Uterus (tissue), 2 donors: ENCODE measurements around the gene KDM4F.

Experiments
- CTCF ChIP-seq, 4 experiments: fragments of 200-600 bp in 2 of 4; fragments of 450-650 bp in 2 of 4; sonication (generic) in 2 of 4; IDR thresholded peaks; one replicate each; pipeline ENCODE4 v1.5.1; 2016 to 2019; ENCODE audit warnings: antibody characterized with exemption in 4 of 4, mild to moderate bottlenecking in 2 of 4, moderate library complexity in 1 of 4
- POLR2A ChIP-seq, 2 donors: fragments of 450-650 bp; IDR thresholded peaks; one replicate each; pipeline ENCODE4 v1.6.1; 2016; ENCODE audit warnings: antibody characterized with exemption in 2 of 2, mild to moderate bottlenecking in 1 of 2, moderate library complexity in 1 of 2

GRCh38 chr11:95076981-95077380 lies 27.8 kb downstream of the KDM4F start:
- TF ChIP-seq POLR2A (IDR thresholded peaks at IDR 0.05): no peak
- TF ChIP-seq CTCF (IDR thresholded peaks at IDR 0.05): no peak
